Stimulated activated CD4-positive, alpha-beta T cell treated with anti-CD3 and anti-CD28 coated beads, Interleukin-2, amount 100 ng/mL, for 48 hours (primary cell): ENCODE data around the gene F7.
"Not testable (repeated sequence)": the region's sequence is repeated elsewhere in the genome, so short reads cannot be mapped to it uniquely, and the experiment has no call there.

Experiments used
- DNase-seq, 2 donors: peaks; one replicate each; pipeline ENCODE4 v3.0.0-alpha.2; 2020

F7 gene

GRCh38 chr13:113087923-113088690 lies 17.5 kb upstream of the F7 start:
- no peak for DNase-seq

GRCh38 chr13:113088691-113089020 lies 16.9 kb upstream of the F7 start:
- no peak for DNase-seq

GRCh38 chr13:113089693-113090414 lies 15.7 kb upstream of the F7 start:
- DNase-seq, result no peak

- no peak for DNase-seq
Measured at GRCh38 chr13:113090415-113090770, 15.2 kb upstream of the F7 start.

- no peak for DNase-seq
Measured at GRCh38 chr13:113090806-113091205, 14.8 kb upstream of the F7 start.

- DNase-seq, result no peak
Measured at GRCh38 chr13:113091211-113091771, 14.3 kb upstream of the F7 start.

GRCh38 chr13:113091891-113092775 lies 13.5 kb upstream of the F7 start:
- no peak for DNase-seq

- DNase-seq, result no peak
Measured at GRCh38 chr13:113092776-113093579, 12.6 kb upstream of the F7 start.

- no peak for DNase-seq
Measured at GRCh38 chr13:113093580-113094409, 11.8 kb upstream of the F7 start.

- DNase-seq, result no peak
Measured at GRCh38 chr13:113094410-113094800, 11.2 kb upstream of the F7 start.

GRCh38 chr13:113095146-113096051 lies 10.2 kb upstream of the F7 start:
- no peak for DNase-seq

- DNase-seq, result no peak
Measured at GRCh38 chr13:113096052-113096744, 9.4 kb upstream of the F7 start.

- no peak for DNase-seq
Measured at GRCh38 chr13:113096745-113097305, 8.8 kb upstream of the F7 start.

- DNase-seq, result no peak
Measured at GRCh38 chr13:113097651-113098050, 7.9 kb upstream of the F7 start.

- no peak for DNase-seq
Measured at GRCh38 chr13:113098162-113098732, 7.3 kb upstream of the F7 start.

- no peak for DNase-seq
Measured at GRCh38 chr13:113099142-113099541, 6.4 kb upstream of the F7 start.

GRCh38 chr13:113102302-113102701 lies 3.3 kb upstream of the F7 start:
- not testable (repeated sequence) for DNase-seq

GRCh38 chr13:113102727-113103126 lies 2.9 kb upstream of the F7 start:
- DNase-seq, result no peak

- no peak for DNase-seq
Measured at GRCh38 chr13:113103646-113104045, 1.9 kb upstream of the F7 start.
